Activated naive CD8-positive, alpha-beta T cell treated with anti-CD3 and anti-CD28 coated beads, Interleukin-2, amount 10 ng/mL, durations not matched to agents 7 days and 5 days (primary cell): ENCODE measurements around the gene TRAFD1. TPM values are rescaled to one million over a fixed set of nuclear protein-coding genes. Genes with fewer than 3 reads are reported as not detected.

Experiments
- ATAC-seq: fragments of 150-1000 bp; cut with Tn5 transposase; one replicate; pipeline ENCODE4 v1.10.0; 2021; ENCODE audit warnings: low read depth, moderate library complexity
- POLR2A ChIA-PET: fragments of 350-600 bp; sonication (Branson Sonifier 250); formaldehyde crosslinking; loops from one replicate; lab custom pipeline; 2021; ENCODE audit warnings: antibody characterized with exemption; lab: Charles Lee
- DNase-seq: peaks from one replicate; pipeline ENCODE4 v3.0.0; 2021
- H3K27ac Mint-ChIP-seq: one replicate; pipeline ENCODE4 v1.8.0; 2022; ENCODE audit warnings: mild to moderate bottlenecking, mixed read lengths
- H3K27me3 Mint-ChIP-seq: one replicate; pipeline ENCODE4 v1.8.0; 2022; ENCODE audit warnings: mild to moderate bottlenecking, moderate library complexity, mixed read lengths
- H3K36me3 Mint-ChIP-seq: one replicate; pipeline ENCODE4 v1.8.0; 2021; ENCODE audit warnings: mild to moderate bottlenecking, mixed read lengths
- H3K4me1 Mint-ChIP-seq: one replicate; pipeline ENCODE4 v1.8.0; 2021; ENCODE audit warnings: mixed read lengths
- H3K4me3 Mint-ChIP-seq: one replicate; pipeline ENCODE4 v1.8.0; 2022; ENCODE audit warnings: mild to moderate bottlenecking, moderate library complexity, mixed read lengths
- H3K9me3 Mint-ChIP-seq: one replicate; pipeline ENCODE4 v1.8.0; 2021; ENCODE audit warnings: mixed read lengths
- total RNA-seq, 2 experiments: library from RNA; stranded (reverse); gene quantifications; one replicate each; pipeline ENCODE4 v1.2.3, GENCODE V29; 2021

The TRAFD1 gene
- total RNA-seq, 2 experiments from 2014 or later: 69.7 to 70.3 TPM

GRCh38 chr12:112166051-112167015 is 41.0 kb downstream of the TRAFD1 start:
- Mint-ChIP-seq H3K36me3 (peaks cover 5% of the 10 kb centered on the region), H3K4me1 (no peaks in the 10 kb centered on the region), H3K9me3 (no peaks in the 10 kb centered on the region), H3K27ac (no peak overlapping the region), H3K4me3 (no peak overlapping the region), H3K27me3 (no peaks in the 10 kb centered on the region)
- ATAC-seq (no peak), DNase-seq (no peak)
- POLR2A ChIA-PET: no interaction called here

DNA sequence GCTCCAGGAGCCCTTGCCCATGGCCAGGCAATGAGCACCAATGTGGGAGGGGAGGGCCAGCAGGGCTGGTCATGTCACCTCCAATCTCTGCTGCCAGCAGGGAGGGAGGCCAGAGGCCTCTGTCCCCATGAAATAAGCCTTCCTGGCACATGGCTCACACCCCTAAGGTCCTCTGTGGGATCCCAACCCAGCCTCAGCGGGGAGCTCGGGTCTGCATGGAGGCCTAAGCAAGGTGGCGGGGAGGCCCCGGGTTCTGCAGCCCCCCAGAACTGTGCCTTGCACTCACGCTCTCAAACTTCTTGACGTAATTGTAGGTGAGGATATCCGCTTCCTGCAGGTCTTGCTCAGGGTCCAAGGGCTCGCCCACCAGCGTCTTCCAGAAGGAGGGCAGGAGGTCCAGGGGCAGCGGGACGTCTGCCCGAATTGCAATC is 41.7 kb downstream of the TRAFD1 start:
- H3K27me3 Mint-ChIP-seq: no peaks in the 10 kb centered on the region
- H3K4me1 Mint-ChIP-seq: no peaks in the 10 kb centered on the region
- DNase-seq (no peak), ATAC-seq (no peak)
- H3K36me3 Mint-ChIP-seq: peaks cover 3% of the 10 kb centered on the region
- no peaks in the 10 kb centered on the region for H3K9me3 Mint-ChIP-seq
- no peak overlapping the region for H3K4me3 Mint-ChIP-seq
- POLR2A ChIA-PET: no interaction called here
- H3K27ac Mint-ChIP-seq: no peak overlapping the region

GRCh38 chr12:112167718-112168525 is 42.6 kb downstream of the TRAFD1 start:
- no peak for ATAC-seq
- Mint-ChIP-seq H3K4me1 (no peaks in the 10 kb centered on the region), H3K27me3 (no peaks in the 10 kb centered on the region), H3K36me3 (peaks cover 4% of the 10 kb centered on the region), H3K4me3 (no peak overlapping the region), H3K27ac (no peak overlapping the region), H3K9me3 (no peaks in the 10 kb centered on the region)
- POLR2A ChIA-PET: no interaction called here
- DNase-seq: no peak

GRCh38 chr12:112168561-112168971 is 43.2 kb downstream of the TRAFD1 start:
- H3K27me3 Mint-ChIP-seq: no peaks in the 10 kb centered on the region
- H3K36me3 Mint-ChIP-seq: peaks cover 3% of the 10 kb centered on the region
- DNase-seq: no peak
- no peak overlapping the region for H3K4me3 Mint-ChIP-seq
- no peaks in the 10 kb centered on the region for H3K9me3 Mint-ChIP-seq
- no peaks in the 10 kb centered on the region for H3K4me1 Mint-ChIP-seq
- no peak for ATAC-seq
- H3K27ac Mint-ChIP-seq: no peak overlapping the region
- POLR2A ChIA-PET: no interaction called here

DNA sequence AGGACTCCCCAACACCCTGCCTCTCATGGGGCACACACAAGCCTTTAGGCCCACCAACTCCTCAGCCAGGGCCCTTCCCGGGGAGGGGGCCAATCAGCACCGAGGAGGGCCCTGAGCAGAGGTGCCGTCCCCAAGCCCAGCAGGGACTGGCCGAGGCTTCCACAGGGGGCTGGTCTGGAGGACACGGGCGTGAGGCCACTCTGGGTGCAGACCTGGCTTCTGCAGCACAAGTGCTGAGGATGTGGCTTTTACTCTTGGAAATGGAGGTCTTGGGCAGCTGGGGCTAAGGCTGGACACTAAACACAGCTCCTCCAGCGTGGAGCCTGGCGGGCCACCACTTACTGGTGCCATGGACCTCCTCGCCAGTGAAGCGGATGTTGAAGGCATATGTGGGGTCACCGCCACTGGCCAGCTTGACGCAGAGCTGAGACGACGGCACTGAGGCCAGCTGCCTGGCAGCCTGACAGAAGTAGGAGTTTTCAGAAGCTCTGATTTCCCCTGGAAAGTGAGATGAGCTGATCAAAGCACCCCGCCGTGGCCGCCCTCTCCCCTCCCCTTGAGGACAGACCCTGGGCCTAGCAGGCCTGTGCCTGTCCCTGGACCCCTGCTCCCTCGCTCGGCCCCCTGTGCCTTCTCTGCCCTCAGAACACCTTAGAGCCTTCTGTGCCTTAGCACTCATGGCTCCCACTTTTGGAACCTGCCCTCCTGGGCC is 44.0 kb downstream of the TRAFD1 start:
- no peak overlapping the region for H3K4me3 Mint-ChIP-seq
- no peaks in the 10 kb centered on the region for H3K9me3 Mint-ChIP-seq
- POLR2A ChIA-PET: no interaction called here
- ATAC-seq: no peak
- H3K4me1 Mint-ChIP-seq: no peaks in the 10 kb centered on the region
- no peak overlapping the region for H3K27ac Mint-ChIP-seq
- no peak for DNase-seq
- H3K36me3 Mint-ChIP-seq: peaks cover 3% of the 10 kb centered on the region
- H3K27me3 Mint-ChIP-seq: no peaks in the 10 kb centered on the region

- Mint-ChIP-seq H3K36me3 (peaks cover 3% of the 10 kb centered on the region), H3K27me3 (no peaks in the 10 kb centered on the region), H3K4me1 (no peaks in the 10 kb centered on the region), H3K4me3 (no peak overlapping the region), H3K9me3 (no peaks in the 10 kb centered on the region), H3K27ac (peak overlapping the region; percentile 8)
- DNase-seq (no peak), ATAC-seq (no peak)
- POLR2A ChIA-PET: no interaction called here
Measured at GRCh38 chr12:112169966-112170365, 44.6 kb downstream of the TRAFD1 start.

GRCh38 chr12:112170376-112170775 is 45.0 kb downstream of the TRAFD1 start:
- peak overlapping the region; percentile 8 for H3K27ac Mint-ChIP-seq

GRCh38 chr12:112170971-112171596 is 45.7 kb downstream of the TRAFD1 start:
- H3K9me3 Mint-ChIP-seq: no peaks in the 10 kb centered on the region
- ATAC-seq: no peak
- H3K4me1 Mint-ChIP-seq: no peaks in the 10 kb centered on the region
- peaks cover 11% of the 10 kb centered on the region for H3K36me3 Mint-ChIP-seq
- no peaks in the 10 kb centered on the region for H3K27me3 Mint-ChIP-seq
- no peak for DNase-seq
- H3K27ac Mint-ChIP-seq: no peak overlapping the region
- POLR2A ChIA-PET: no interaction called here
- H3K4me3 Mint-ChIP-seq: no peak overlapping the region

More at GRCh38 chr12:112170376-112170775, 45.0 kb downstream of the TRAFD1 start:
- H3K9me3 Mint-ChIP-seq: no peaks in the 10 kb centered on the region
- POLR2A ChIA-PET: no interaction called here
- peak; percentile 59 for ATAC-seq
- DNase-seq: peak; percentile 54
- no peak overlapping the region for H3K4me3 Mint-ChIP-seq
- no peaks in the 10 kb centered on the region for H3K27me3 Mint-ChIP-seq
- H3K36me3 Mint-ChIP-seq: peaks cover 5% of the 10 kb centered on the region
- no peaks in the 10 kb centered on the region for H3K4me1 Mint-ChIP-seq

GRCh38 chr12:112172556-112173324 is 47.4 kb downstream of the TRAFD1 start:
- Mint-ChIP-seq H3K27ac (no peak overlapping the region), H3K27me3 (no peaks in the 10 kb centered on the region), H3K4me3 (no peak overlapping the region), H3K9me3 (no peaks in the 10 kb centered on the region), H3K36me3 (peaks cover 12% of the 10 kb centered on the region), H3K4me1 (no peaks in the 10 kb centered on the region)
- DNase-seq (no peak), ATAC-seq (no peak)
- POLR2A ChIA-PET: no interaction called here

DNA sequence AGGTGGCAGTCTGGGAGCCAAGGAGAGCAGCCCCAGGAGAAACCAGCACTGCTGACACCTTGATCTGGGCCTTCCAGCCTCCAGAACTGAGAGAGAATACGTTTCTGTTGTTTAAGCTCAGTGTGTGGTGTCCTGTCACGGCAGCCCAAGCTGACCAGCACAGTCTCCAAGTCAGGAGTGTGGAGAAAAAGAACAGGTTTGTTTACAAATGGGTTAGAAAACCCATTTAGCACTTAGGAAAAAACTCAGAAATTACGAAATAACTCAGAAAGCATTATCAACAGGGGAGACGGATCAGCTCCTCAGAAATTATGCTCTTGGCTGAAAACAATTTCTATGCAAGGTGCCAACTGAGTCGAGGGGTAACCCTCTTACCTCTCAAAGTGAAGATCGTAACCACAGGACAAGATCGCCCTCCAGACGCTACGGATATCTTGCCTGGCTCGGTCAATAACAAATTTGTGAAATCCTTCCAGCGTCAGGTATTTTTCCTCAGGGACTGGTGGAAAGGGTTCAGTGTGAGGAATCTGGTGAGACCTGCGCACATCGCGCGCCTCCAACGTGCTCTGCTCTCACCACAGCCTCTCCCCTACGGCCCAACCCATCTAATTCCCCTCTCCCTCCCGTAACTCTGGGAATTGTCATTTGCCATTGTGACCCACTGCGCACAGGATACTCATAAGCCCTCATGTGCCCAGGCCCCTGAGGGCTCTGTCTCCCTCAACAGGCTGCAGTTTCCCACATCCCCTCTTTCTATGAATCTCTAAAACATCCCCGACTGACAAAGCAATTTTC is 50.2 kb downstream of the TRAFD1 start:
- Mint-ChIP-seq H3K36me3 (peaks cover 14% of the 10 kb centered on the region), H3K9me3 (no peaks in the 10 kb centered on the region), H3K4me3 (no peak overlapping the region), H3K4me1 (no peaks in the 10 kb centered on the region), H3K27me3 (no peaks in the 10 kb centered on the region), H3K27ac (no peak overlapping the region)
- POLR2A ChIA-PET: no interaction called here
- no peak for ATAC-seq
- no peak for DNase-seq

GRCh38 chr12:112176321-112177010 is 51.1 kb downstream of the TRAFD1 start:
- DNase-seq (no peak), ATAC-seq (no peak)
- Mint-ChIP-seq H3K27ac (peak overlapping the region; percentile 32), H3K36me3 (peaks cover 15% of the 10 kb centered on the region), H3K9me3 (no peaks in the 10 kb centered on the region), H3K4me3 (no peak overlapping the region), H3K27me3 (no peaks in the 10 kb centered on the region), H3K4me1 (no peaks in the 10 kb centered on the region)
- POLR2A ChIA-PET: no interaction called here
